NCI-H524 (cell line): Measurements from ENCODE around the gene CUL1.
A peak's percentile ranks its signal among the peaks of the same experiment; 100 is the strongest.

Source experiments
- DNase-seq, 2 experiments: peaks; one replicate each; lab custom pipeline; 2025; lab: John Stamatoyannopoulos, UW

Gene CUL1

GRCh38 chr7:148698397-148699023 lies at the start of gene CUL1:
CUL1 (plus strand) TSS chr7:148698903; CDS start chr7:148730123, 31,220 bp downstream.
- peak; percentile 28 to 54 for DNase-seq

GRCh38 chr7:148650232-148650858 lies 48.4 kb upstream of the CUL1 start:
- no peak for DNase-seq

GRCh38 chr7:148652773-148653172 lies 45.9 kb upstream of the CUL1 start:
- DNase-seq: no peak

- DNase-seq: no peak
Measured at GRCh38 chr7:148657929-148658328, 40.8 kb upstream of the CUL1 start.

GRCh38 chr7:148661471-148661870 lies 37.2 kb upstream of the CUL1 start:
- DNase-seq: no peak

GRCh38 chr7:148662646-148663045 lies 36.1 kb upstream of the CUL1 start:
- DNase-seq: no peak

GRCh38 chr7:148664324-148664723 lies 34.4 kb upstream of the CUL1 start:
- DNase-seq: no peak

GRCh38 chr7:148665221-148665620 lies 33.5 kb upstream of the CUL1 start:
- DNase-seq: no peak

- DNase-seq: no peak
Measured at GRCh38 chr7:148669927-148670326, 28.8 kb upstream of the CUL1 start.

- DNase-seq: no peak
Measured at GRCh38 chr7:148670374-148670773, 28.3 kb upstream of the CUL1 start.

- DNase-seq: no peak
Measured at GRCh38 chr7:148670807-148671206, 27.9 kb upstream of the CUL1 start.

- DNase-seq: no peak
Measured at GRCh38 chr7:148672041-148672440, 26.7 kb upstream of the CUL1 start.

- DNase-seq: no peak
Measured at GRCh38 chr7:148674689-148675088, 24.0 kb upstream of the CUL1 start.

- DNase-seq: no peak
Measured at GRCh38 chr7:148676291-148676690, 22.4 kb upstream of the CUL1 start.

GRCh38 chr7:148681821-148682220 lies 16.9 kb upstream of the CUL1 start:
- DNase-seq: no peak

- no peak for DNase-seq
Measured at GRCh38 chr7:148684289-148684830, 14.3 kb upstream of the CUL1 start.

- no peak for DNase-seq
Measured at GRCh38 chr7:148686312-148686937, 12.3 kb upstream of the CUL1 start.

- no peak for DNase-seq
Measured at GRCh38 chr7:148687555-148687954, 11.1 kb upstream of the CUL1 start.

GRCh38 chr7:148688526-148688925 lies 10.2 kb upstream of the CUL1 start:
- DNase-seq: no peak

- no peak for DNase-seq
Measured at GRCh38 chr7:148693651-148694050, 5.1 kb upstream of the CUL1 start.

- DNase-seq: no peak
Measured at GRCh38 chr7:148694631-148695030, 4.1 kb upstream of the CUL1 start.

GRCh38 chr7:148695953-148696352 lies 2.8 kb upstream of the CUL1 start:
- no peak for DNase-seq

GRCh38 chr7:148696787-148697186 lies 1.9 kb upstream of the CUL1 start:
- no peak for DNase-seq
